Neural cell (in vitro differentiated cells): Measurements from ENCODE around the gene VPS13D.

Experiments
- CTCF ChIP-seq: fragments of 450-650 bp; IDR thresholded peaks from 2 replicates; pipeline ENCODE4 v1.5.1; 2014; ENCODE audit warnings: antibody characterized with exemption, mild to moderate bottlenecking, moderate library complexity; ENCODE audit not compliant: poor library complexity, severe bottlenecking
- EZH2 ChIP-seq: fragments of 200-600, 300-800 bp; shearing (Covaris generic), sonication (generic); IDR thresholded peaks from 2 replicates; pipeline ENCODE4 v1.6.1; 2014; ENCODE audit warnings: antibody characterized with exemption, low read length, borderline replicate concordance, mild to moderate bottlenecking; ENCODE audit not compliant: insufficient read depth, poor library complexity, severe bottlenecking
- MXI1 ChIP-seq: fragments of 450-650 bp; conservative IDR thresholded peaks from 2 replicates; pipeline ENCODE4 v1.6.1; 2014; ENCODE audit warnings: antibody characterized with exemption, mild to moderate bottlenecking; ENCODE audit not compliant: poor library complexity, severe bottlenecking
- POLR2AphosphoS5 ChIP-seq: IDR thresholded peaks from 2 replicates; pipeline ENCODE4 v1.6.1; 2012
- SMC3 ChIP-seq: fragments of 450-650 bp; conservative IDR thresholded peaks from 2 replicates; pipeline ENCODE4 v1.6.1; 2014; ENCODE audit warnings: antibody characterized with exemption, mild to moderate bottlenecking, moderate library complexity; ENCODE audit not compliant: poor library complexity
- TAF1 ChIP-seq: IDR thresholded peaks from 2 replicates; pipeline ENCODE4 v1.6.1; 2012; ENCODE audit warnings: low read depth
- TF ChIP-seq, protein P1 (sequence below): IDR thresholded peaks from 2 replicates; pipeline ENCODE4 v1.6.1; 2012; ENCODE audit warnings: borderline replicate concordance

- TF ChIP-seq TAF1, result no peak
- TF ChIP-seq CTCF, result no peak
- TF ChIP-seq, protein P1, sequence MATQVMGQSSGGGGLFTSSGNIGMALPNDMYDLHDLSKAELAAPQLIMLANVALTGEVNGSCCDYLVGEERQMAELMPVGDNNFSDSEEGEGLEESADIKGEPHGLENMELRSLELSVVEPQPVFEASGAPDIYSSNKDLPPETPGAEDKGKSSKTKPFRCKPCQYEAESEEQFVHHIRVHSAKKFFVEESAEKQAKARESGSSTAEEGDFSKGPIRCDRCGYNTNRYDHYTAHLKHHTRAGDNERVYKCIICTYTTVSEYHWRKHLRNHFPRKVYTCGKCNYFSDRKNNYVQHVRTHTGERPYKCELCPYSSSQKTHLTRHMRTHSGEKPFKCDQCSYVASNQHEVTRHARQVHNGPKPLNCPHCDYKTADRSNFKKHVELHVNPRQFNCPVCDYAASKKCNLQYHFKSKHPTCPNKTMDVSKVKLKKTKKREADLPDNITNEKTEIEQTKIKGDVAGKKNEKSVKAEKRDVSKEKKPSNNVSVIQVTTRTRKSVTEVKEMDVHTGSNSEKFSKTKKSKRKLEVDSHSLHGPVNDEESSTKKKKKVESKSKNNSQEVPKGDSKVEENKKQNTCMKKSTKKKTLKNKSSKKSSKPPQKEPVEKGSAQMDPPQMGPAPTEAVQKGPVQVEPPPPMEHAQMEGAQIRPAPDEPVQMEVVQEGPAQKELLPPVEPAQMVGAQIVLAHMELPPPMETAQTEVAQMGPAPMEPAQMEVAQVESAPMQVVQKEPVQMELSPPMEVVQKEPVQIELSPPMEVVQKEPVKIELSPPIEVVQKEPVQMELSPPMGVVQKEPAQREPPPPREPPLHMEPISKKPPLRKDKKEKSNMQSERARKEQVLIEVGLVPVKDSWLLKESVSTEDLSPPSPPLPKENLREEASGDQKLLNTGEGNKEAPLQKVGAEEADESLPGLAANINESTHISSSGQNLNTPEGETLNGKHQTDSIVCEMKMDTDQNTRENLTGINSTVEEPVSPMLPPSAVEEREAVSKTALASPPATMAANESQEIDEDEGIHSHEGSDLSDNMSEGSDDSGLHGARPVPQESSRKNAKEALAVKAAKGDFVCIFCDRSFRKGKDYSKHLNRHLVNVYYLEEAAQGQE, result no peak
- no peak for TF ChIP-seq EZH2
- no peak for TF ChIP-seq POLR2AphosphoS5
- no peak for TF ChIP-seq SMC3
- no peak for TF ChIP-seq MXI1
These were observed 154.0 kb downstream of the VPS13D start for GRCh38 chr1:12383786-12384185.
